AML-193 (cell line): Measurements from ENCODE around the gene NSUN4.

Experiments used
- DNase-seq, 2 experiments: peaks; one replicate each; lab custom pipeline; 2025; lab: John Stamatoyannopoulos, UW

Gene NSUN4

GRCh38 chr1:46406881-46407608, 66.4 kb downstream of the NSUN4 start:
- DNase-seq = no peak

- DNase-seq = no peak
Observed at GRCh38 chr1:46407636-46408035, 67.0 kb downstream of the NSUN4 start.

DNA sequence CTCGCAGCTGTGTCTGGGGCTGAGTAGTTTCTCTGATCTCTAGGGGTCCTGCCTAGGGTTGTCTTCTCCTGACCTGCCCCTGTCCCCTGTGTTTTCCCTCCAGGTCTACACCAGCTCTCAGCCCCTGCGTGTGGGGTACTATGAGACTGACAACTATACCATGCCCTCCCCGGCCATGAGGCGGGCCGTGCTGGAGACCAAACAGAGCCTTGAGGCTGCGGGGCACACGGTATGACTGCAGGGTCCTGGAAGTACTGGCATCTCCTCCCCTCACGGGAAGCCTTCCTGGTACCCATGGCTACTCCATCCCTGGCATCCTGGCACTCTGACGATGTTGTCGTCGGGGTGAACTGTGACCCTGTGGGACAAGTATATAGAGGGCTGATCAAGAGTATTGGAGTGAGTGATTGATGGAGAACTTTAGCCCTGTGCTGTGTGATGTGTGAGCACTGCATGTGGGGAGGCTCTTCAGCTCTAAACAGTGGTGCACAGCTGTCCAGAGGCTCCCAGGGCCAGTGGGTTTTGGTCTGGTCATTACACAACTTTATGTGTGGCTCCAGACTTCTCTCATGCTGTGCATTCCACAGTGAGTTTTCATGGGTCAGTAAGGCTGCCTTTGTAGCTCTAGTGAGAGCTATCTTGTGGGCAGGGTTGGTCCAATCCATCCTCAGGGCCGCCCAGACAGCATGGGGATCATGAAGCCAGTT, 67.9 kb downstream of the NSUN4 start:
- no peak for DNase-seq

DNA sequence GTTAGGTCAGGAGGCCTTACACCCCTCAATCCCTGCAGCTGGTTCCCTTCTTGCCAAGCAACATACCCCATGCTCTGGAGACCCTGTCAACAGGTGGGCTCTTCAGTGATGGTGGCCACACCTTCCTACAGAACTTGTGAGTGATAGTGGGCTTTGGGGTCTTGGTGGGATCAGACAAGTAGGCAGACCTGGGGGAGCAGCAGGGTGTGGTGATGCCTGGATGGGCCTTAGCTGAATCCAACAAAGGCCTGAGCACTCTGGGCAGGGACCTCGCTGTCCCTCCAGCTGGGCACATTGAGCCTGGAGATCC, 68.4 kb downstream of the NSUN4 start:
- no peak for DNase-seq

- no peak for DNase-seq
Observed at GRCh38 chr1:46410156-46411009, 69.8 kb downstream of the NSUN4 start.

DNA sequence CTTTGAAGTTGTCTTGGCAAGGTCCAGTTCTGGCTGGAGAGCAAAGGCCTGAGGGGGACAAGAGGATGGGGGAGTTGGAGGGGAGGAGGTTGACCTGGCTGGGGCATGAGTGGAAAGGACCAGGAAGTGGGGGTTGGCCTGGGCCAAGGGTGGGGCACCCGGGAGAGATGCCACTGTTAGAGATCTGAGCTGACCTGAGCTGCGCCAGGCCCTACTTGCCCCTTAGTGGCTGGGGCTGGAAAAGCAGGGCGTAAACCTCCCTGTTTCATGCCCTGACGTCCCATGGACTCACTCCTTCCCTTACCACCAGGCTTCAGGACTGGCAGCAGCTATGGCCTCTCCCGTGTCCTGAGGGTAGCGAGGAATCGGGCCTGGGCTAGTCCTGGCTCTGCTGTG, 70.4 kb downstream of the NSUN4 start:
- no peak for DNase-seq
